22Rv1 (cell line): ENCODE data around the gene RPS19.

Experiments used
- H3K27ac ChIP-seq: fragments of 450-650 bp; 2 replicates; pipeline ENCODE4 v1.5.1; 2017
- ZFX ChIP-seq: fragments of 450-650 bp; IDR thresholded peaks from 2 replicates; pipeline ENCODE4 v1.6.1; 2017; ENCODE audit warnings: antibody characterized with exemption, borderline replicate concordance
- TF ChIP-seq, protein P1 (sequence below): fragments of 450-650 bp; IDR thresholded peaks from 2 replicates; pipeline ENCODE4 v1.5.1; 2017; ENCODE audit warnings: mild to moderate bottlenecking

RPS19 gene

DNA sequence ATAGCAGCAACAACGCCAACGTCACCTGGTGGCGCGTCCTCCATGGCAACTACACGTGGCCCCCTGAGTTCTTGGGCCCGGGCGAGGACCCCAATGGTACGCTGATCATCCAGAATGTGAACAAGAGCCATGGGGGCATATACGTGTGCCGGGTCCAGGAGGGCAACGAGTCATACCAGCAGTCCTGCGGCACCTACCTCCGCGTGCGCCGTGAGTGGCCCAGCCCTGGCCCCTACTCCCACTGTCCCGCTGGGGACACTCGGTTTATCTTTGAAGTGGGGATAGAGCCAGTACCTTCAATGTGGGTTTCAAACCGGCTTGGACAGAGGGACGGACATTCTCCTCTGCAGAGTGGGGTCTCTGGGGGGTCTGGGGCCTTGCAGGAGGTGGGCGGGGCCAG is 19.0 kb downstream of the RPS19 start:
- TF ChIP-seq, protein P1, sequence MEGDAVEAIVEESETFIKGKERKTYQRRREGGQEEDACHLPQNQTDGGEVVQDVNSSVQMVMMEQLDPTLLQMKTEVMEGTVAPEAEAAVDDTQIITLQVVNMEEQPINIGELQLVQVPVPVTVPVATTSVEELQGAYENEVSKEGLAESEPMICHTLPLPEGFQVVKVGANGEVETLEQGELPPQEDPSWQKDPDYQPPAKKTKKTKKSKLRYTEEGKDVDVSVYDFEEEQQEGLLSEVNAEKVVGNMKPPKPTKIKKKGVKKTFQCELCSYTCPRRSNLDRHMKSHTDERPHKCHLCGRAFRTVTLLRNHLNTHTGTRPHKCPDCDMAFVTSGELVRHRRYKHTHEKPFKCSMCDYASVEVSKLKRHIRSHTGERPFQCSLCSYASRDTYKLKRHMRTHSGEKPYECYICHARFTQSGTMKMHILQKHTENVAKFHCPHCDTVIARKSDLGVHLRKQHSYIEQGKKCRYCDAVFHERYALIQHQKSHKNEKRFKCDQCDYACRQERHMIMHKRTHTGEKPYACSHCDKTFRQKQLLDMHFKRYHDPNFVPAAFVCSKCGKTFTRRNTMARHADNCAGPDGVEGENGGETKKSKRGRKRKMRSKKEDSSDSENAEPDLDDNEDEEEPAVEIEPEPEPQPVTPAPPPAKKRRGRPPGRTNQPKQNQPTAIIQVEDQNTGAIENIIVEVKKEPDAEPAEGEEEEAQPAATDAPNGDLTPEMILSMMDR, result no peak
- no peak for TF ChIP-seq ZFX
- no peak overlapping the region for H3K27ac ChIP-seq

DNA sequence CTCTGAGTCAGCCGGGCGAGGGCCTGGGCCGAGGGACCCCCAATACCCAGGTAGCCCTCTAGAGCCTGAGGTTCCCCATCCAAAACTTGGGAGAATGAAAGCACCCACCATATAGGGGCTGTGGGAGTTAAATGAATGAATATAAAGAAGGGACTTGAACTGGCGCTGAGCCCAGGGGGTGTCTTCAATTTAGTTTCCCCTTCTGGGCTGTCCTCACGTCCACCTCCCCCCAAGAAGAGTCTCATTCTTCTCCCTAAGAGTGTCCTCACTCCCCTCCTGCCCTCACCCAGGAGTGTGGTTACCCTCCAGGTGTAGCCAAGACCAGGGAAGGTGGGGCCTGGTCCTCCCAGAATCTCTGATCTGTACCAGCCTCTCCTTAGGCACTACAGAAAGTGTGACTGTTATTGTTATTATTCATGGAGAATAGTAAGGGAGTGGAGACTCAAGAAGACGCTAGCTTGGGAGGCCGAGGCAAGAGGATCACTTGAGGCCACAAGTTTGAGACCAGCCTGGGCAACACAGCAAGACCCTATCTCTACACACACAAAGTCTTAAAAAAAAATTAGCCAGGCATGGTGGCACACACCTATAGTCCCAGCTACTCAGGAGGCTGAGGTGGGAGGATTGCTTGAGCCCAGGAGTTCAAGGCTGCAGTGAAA is 19.7 kb downstream of the RPS19 start:
- TF ChIP-seq, protein P1, result no peak
- no peak for TF ChIP-seq ZFX
- H3K27ac ChIP-seq, result no peak overlapping the region

DNA sequence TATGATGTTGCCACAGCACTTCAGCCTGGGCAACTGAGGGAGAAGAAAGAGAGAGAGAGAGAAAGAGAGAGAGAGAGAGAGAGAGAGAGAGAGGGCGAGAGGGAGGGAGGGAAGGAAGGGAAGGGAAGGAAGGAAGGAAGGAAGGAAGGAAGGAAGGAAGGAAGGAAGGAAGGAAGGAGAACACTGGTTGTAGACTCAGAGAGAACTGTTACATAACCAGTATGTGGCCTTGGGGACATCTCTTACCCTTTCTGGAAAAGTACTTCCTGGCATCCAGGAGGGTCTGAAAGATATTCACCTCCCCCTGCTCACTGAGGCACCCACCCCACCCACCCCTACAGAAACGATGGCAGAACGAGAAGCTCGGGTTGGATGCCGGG is 20.3 kb downstream of the RPS19 start:
- TF ChIP-seq ZFX, result no peak
- TF ChIP-seq, protein P1, result no peak
- no peak overlapping the region for H3K27ac ChIP-seq

DNA sequence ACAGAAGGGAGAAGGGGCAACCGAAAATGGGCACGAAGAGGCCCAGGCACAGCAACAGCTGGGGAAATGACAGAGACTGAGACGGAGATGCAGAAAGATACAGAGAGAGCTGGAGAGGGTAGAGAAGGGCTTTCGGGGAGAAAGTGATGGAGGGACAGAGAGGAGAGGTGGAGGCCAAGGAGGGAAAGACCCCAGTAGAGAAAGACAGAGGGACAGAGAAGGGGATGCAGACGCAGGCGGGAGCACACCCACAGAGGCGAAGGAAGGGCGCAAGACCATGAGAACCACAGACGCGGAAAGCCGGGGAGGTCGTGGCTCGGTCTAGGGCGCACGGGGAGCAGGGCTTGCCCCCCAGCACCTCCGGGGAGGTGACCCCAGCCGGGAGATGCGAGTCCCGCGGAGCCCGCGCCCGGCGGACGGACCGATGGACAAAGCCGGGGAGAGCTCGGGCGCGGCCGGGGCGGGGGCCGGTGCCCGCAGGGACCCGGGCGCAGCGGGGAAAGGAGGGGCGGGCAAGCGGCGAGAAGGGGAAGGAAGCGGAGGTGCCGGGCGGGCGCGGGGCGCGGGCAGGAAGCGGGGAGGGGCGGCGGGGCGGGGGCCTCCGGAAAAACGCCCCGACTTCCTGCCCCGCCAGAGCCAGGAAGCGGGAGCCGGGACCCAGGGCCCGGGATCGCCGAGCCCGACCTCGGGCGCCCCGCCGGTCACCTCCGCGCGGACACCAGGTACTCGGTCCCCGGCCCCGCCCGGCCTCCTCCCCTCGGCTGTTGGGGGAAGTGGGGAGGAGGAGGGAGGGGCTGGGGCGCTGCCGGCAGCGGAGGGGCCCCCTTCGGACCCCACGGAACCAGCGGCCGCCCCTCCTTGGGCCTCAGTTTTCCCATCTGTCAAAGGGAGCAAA is 22.8 kb downstream of the RPS19 start, which contains the start of gene ARHGEF1:
TSS of gene ARHGEF1 (plus strand) at position 617 of the 895 bp plus-strand sequence. CDS start 4,899 bp downstream, outside the sequence.
- 0 out of 2 replicates have a peak within 1 kb of the TSS, but pooled peaks have one; percentile 41 for H3K27ac ChIP-seq
- TF ChIP-seq, protein P1, result no peak
- TF ChIP-seq ZFX, result no peak

DNA sequence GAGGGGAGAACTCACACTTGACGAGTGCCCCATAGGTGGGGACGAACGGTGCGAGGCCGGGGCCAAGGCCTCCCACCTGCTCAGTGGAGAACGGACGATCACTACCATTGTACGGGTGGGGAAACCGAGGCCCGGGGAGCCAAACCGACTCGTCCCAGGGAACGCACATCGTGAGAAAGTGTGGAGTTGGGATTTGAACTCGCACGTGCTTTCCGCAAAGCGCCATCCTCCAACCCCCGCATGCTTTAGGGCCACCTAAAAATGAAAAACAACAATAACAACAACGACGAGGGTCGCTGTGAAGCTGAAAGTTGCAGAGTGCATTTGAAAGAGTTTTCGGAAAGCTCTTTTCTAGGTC is 23.4 kb downstream of the RPS19 start:
- H3K27ac ChIP-seq, result 0 out of 2 replicates have a peak overlapping the region, but pooled peaks have one; percentile 41
- TF ChIP-seq, protein P1, result no peak
- TF ChIP-seq ZFX, result no peak

DNA sequence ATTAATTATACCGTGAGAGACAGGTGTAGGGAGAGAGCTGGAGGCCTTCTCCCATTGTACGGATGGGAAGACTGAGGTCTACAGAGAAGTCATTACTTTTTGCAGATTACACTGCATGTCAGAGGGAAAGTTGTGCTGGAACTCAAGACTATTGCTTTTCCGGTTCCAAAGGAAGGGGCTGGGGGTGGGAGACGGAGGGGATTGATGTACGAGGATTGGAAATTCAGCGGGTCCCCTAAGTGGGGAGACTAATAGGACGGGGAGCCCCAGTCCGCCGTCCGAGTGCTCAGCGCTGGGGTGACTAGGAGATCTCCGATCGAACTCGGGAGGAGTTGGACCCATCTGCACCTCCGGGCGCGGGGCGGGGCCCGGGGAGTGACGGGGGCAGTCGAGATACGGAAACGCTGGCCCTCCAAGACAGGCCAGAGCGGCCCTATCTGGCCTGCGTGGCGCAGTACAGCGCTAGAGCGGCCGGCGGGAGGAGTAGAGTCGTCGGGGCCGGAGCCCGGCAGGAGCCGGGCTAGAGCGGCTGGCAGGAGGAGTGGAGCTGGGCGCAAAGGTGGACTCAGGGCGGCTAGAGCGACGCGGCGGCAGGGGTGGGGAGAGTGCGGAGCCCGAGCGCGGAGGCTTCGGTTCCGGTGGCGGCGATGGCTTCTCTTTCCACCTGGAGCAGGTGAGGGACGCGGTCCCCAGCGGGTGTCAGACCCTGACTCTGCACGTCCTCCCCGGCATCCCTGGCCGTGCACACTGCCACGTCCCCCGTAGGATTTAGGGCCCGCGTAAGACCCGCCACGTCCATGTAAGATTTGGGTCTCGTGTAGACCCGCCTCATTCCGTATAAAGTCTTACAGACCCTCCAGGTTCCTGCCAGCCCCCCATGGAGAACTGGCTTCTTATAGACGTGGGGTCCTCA is 24.0 kb downstream of the RPS19 start:
- peak overlapping the region; percentile 41; the same call in 1 of the 2 replicates for H3K27ac ChIP-seq
- no peak for TF ChIP-seq ZFX
- TF ChIP-seq, protein P1, result no peak
